Activated CD4-positive, alpha-beta memory T cell treated with anti-CD3 and anti-CD28 coated beads, Interleukin-2, amount 10 ng/mL, durations not matched to agents 7 days and 5 days (primary cell): ENCODE measurements around the gene PRKCB. TPM values are rescaled to one million over a fixed set of nuclear protein-coding genes. Genes with fewer than 3 reads are reported as not detected.

Experiments used
- CTCF ChIA-PET: fragments of 350-600 bp; sonication (Branson Sonifier 250); formaldehyde crosslinking; loops from one replicate; lab custom pipeline; 2021; ENCODE audit warnings: antibody characterized with exemption, inconsistent platforms; lab: Charles Lee
- POLR2A ChIA-PET: fragments of 350-600 bp; sonication (Branson Sonifier 250); formaldehyde crosslinking; loops from one replicate; lab custom pipeline; 2021; ENCODE audit warnings: antibody characterized with exemption; lab: Charles Lee
- DNase-seq: peaks from one replicate; pipeline ENCODE4 v3.0.0-alpha.2; 2020
- H3K27ac Mint-ChIP-seq: one replicate; pipeline ENCODE4 v1.8.0; 2021; ENCODE audit warnings: mild to moderate bottlenecking, mixed read lengths
- H3K27me3 Mint-ChIP-seq: one replicate; pipeline ENCODE4 v1.8.0; 2021; ENCODE audit warnings: mixed read lengths
- H3K36me3 Mint-ChIP-seq: one replicate; pipeline ENCODE4 v1.8.0; 2021; ENCODE audit warnings: low read depth, mixed read lengths
- H3K4me1 Mint-ChIP-seq: one replicate; pipeline ENCODE4 v1.8.0; 2021; ENCODE audit warnings: mixed read lengths
- H3K4me3 Mint-ChIP-seq: one replicate; pipeline ENCODE4 v1.8.0; 2021; ENCODE audit warnings: mild to moderate bottlenecking, mixed read lengths
- H3K9me3 Mint-ChIP-seq: one replicate; pipeline ENCODE4 v1.8.0; 2021; ENCODE audit warnings: mixed read lengths
- total RNA-seq, 2 experiments: library from RNA; stranded (reverse); gene quantifications; one replicate each; pipeline ENCODE4 v1.2.3, GENCODE V29; 2021

PRKCB gene
- total RNA-seq, 2 experiments from 2014 or later: 77.3 to 81.4 TPM

DNA sequence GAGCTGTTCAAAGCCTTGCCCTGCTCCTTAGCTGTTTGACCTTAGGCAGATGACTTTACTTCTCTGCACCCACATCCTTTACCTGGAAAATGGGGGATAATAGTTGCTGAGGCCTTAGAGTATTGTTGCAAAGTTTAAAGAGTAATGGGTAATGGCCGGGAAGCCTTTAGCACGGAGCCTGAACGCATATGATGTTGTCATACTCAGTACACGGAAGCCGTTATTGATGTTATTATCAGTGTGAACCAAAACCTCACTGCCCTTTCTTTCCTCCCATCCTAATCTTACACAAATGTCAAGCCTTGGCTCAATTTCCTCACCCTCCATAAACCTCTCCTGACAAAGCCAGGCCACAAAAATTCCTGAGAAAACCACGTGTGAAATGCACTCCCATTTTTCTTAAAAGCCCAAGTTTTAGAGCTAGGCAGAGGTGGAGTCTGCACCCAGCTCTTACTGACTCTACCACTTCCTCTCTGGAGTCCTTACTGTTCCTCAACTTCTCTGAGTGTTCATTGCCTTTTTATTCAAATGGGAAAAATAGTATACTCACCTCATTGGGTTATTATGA, 353.1 kb downstream of the PRKCB start:
- Mint-ChIP-seq H3K36me3 (peaks cover 47% of the 10 kb centered on the region), H3K9me3 (no peaks in the 10 kb centered on the region), H3K4me1 (peaks cover 53% of the 10 kb centered on the region), H3K4me3 (no peak overlapping the region), H3K27me3 (no peaks in the 10 kb centered on the region), H3K27ac (peak overlapping the region; percentile 87)
- DNase-seq: no peak
- ChIA-PET CTCF (interaction anchor here (0.8 to 2.7 kb wide), 3 partner anchors 64 to 147 kb away, joined by 3 to 9 read pairs (median 3); no protein-coding TSS in a partner anchor), POLR2A (interaction anchor here (0.7 kb wide), 1 partner anchor 24 kb away, joined by 3 read pairs; no protein-coding TSS in a partner anchor)

DNA sequence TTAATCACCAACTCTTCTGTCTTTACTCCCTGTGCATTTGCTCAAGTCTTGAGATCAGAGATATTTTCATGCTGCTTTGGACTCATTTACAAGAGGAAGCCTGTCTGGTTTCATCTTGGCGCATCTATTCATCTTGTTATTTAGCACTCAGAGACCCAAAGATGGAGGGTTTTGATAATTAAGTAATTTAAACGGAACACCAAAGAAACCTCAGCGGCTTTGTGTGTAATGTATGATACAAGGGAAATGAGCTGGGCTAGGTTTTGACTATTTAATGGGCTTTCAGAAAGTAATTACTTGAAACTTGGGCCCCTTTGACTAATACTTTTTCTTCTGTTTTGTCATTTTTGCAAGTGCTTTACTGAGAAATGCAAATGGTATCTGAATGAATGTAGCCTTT, 354.2 kb downstream of the PRKCB start:
- no peaks in the 10 kb centered on the region for H3K27me3 Mint-ChIP-seq
- POLR2A ChIA-PET: no interaction called here
- H3K36me3 Mint-ChIP-seq: peaks cover 47% of the 10 kb centered on the region

DNA sequence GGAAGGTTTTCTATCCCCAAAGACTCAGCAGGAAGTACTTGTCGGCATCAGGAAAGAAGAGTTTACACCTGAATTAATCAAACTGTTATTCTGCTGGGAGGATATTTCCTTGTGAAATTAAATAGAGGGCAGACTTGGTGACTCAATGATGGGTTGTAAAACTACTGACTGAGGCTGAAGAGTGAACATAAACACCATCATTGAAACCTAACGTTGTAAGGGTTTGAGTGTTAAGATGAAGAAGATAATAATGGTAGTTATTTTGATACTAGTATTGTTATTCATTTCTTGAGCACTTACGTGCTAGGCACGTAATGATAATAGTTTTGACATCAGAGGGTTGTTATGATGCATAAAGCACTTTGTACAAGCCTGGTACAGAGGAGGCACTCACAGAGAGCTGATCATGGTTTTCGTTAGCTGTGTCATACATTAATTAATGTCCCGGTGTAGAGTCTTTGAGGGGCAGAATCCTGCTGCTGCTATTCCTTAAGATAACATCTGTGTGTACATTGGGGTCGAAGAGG, 356.2 kb downstream of the PRKCB start:
- CTCF ChIA-PET: interaction anchor here (0.6 kb wide), 1 partner anchor 24 kb away, joined by 3 read pairs; no protein-coding TSS in a partner anchor
- H3K4me1 Mint-ChIP-seq: peaks cover 60% of the 10 kb centered on the region
- H3K9me3 Mint-ChIP-seq: no peaks in the 10 kb centered on the region
- DNase-seq: no peak
- H3K27ac Mint-ChIP-seq: peak overlapping the region; percentile 37
- POLR2A ChIA-PET: no interaction called here
- H3K36me3 Mint-ChIP-seq: peaks cover 45% of the 10 kb centered on the region
- H3K4me3 Mint-ChIP-seq: no peak overlapping the region
- H3K27me3 Mint-ChIP-seq: no peaks in the 10 kb centered on the region

More for the DNA sequence above, 354.2 kb downstream of the PRKCB start:
- H3K4me3 Mint-ChIP-seq: no peak overlapping the region
- CTCF ChIA-PET: interaction anchor here (2.7 kb wide), 1 partner anchor 63 kb away, joined by 9 read pairs; no protein-coding TSS in a partner anchor
- H3K9me3 Mint-ChIP-seq: no peaks in the 10 kb centered on the region
- peak overlapping the region; percentile 87 for H3K27ac Mint-ChIP-seq
- H3K4me1 Mint-ChIP-seq: peaks cover 53% of the 10 kb centered on the region
- no peak for DNase-seq

DNA sequence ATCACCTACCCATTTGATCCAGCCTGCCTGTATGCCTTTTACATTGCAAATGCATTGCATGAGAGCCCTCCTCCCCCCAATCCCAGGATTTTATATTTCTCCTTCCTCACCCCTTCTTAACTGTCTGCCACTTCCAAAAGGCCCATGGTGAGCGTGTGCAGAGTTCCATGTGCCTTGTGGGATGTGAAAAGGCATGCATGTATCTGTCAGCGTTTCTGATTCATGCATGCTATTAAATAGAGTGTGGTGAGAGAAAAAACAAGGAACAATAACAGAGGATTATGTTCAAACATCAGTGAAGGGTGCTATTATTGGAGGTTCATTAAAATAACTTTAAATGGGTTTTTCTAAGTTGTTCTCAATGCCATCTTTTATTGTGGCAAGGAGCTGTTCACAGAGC, 359.4 kb downstream of the PRKCB start:
- Mint-ChIP-seq H3K27me3 (no peaks in the 10 kb centered on the region), H3K36me3 (peaks cover 51% of the 10 kb centered on the region), H3K9me3 (no peaks in the 10 kb centered on the region), H3K4me3 (no peak overlapping the region), H3K27ac (no peak overlapping the region), H3K4me1 (peaks cover 29% of the 10 kb centered on the region)
- POLR2A ChIA-PET: no interaction called here
- CTCF ChIA-PET: no interaction called here
- DNase-seq: no peak

DNA sequence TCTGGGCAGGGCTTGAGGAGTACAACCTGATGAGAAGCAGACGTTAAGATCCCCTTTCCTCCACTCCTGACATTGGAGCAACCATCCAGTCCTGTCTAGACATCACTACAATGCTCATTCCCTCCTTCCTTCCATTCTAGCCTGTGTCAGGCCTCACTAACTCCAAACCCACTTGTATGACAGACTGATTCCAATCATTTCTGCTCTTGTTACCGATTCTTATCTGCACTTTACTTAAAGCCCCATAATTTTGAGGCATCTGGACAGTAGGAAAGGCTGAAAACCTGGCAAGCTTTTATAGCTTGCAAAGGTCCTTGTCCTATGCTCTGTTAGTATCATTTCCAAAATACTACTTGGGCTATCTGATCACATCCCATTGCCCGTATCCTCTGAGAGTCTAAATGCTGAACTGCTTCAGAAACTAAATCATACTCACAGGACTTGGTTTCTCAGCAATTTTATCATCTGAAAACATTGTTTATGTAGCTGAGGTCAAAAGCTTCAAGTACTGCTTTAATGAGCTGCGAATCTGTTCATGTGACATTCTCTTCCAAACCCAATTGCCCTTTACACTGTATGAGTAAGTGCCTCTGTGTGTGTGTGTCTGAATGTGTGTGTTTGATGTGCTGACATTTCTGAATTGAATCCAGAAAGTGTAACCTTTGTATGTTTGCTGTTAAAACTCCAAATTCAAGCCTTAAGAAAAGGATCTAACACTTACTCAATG, 363.2 kb downstream of the PRKCB start:
- Mint-ChIP-seq H3K4me3 (no peak overlapping the region), H3K27ac (no peak overlapping the region), H3K9me3 (no peaks in the 10 kb centered on the region), H3K27me3 (no peaks in the 10 kb centered on the region), H3K4me1 (peaks cover 8% of the 10 kb centered on the region), H3K36me3 (peaks cover 45% of the 10 kb centered on the region)
- DNase-seq: no peak
- ChIA-PET CTCF (no interaction called here), POLR2A (no interaction called here)

DNA sequence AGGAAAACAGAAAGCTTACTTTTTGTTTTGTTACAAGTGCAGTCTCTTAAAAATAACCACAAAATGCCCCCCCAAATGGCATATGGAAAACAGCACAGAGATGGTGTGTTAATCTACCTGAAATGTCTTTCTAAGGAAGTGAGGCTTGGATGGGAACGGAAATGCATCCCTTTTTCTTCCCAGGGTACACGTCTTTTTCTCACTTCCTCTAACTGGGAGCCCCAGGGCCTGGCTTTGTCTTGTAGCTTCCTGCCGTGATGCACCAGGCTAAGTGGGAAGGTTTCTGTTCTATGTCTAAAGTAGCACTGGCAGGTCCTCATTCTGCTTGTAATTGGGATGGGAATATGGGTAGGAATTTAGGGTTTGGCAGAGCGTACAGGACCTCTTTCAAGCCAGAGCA, 367.9 kb downstream of the PRKCB start:
- H3K36me3 Mint-ChIP-seq: peaks cover 28% of the 10 kb centered on the region
- CTCF ChIA-PET: no interaction called here

DNA sequence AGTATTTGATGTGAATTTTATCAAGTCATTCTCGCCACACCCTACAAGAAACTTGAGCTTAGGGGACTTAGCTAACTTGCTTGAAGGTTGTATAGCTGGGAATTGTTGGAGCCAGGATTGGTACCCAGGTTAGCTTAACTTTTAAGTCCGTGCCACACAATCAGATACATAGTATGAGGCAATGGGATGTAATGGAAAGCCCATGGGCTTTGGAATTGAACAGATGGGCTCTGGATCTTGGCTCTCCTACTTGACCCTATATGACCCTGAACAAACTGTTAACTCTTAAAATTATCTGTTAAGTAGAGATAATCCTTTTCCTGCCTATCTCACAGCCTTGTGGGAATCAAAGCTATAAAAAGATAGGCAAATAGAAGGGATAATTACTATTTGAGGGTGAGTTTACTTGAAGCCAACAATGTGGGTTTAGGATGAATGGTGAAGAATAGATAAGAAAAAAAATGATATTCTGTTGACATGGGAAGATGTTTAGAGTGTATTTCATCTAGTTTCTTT, 368.4 kb downstream of the PRKCB start:
- ChIA-PET POLR2A (no interaction called here), CTCF (no interaction called here)
- no peak for DNase-seq
- peaks cover 24% of the 10 kb centered on the region for H3K36me3 Mint-ChIP-seq
- no peaks in the 10 kb centered on the region for H3K27me3 Mint-ChIP-seq
- no peak overlapping the region for H3K27ac Mint-ChIP-seq
- H3K4me3 Mint-ChIP-seq: no peak overlapping the region
- peaks cover 1% of the 10 kb centered on the region for H3K4me1 Mint-ChIP-seq
- no peaks in the 10 kb centered on the region for H3K9me3 Mint-ChIP-seq

More for the DNA sequence above, 367.9 kb downstream of the PRKCB start:
- no peak overlapping the region for H3K27ac Mint-ChIP-seq
- H3K27me3 Mint-ChIP-seq: no peaks in the 10 kb centered on the region
- no peaks in the 10 kb centered on the region for H3K9me3 Mint-ChIP-seq
- no peak for DNase-seq
- POLR2A ChIA-PET: no interaction called here
- H3K4me1 Mint-ChIP-seq: peaks cover 1% of the 10 kb centered on the region
- no peak overlapping the region for H3K4me3 Mint-ChIP-seq

DNA sequence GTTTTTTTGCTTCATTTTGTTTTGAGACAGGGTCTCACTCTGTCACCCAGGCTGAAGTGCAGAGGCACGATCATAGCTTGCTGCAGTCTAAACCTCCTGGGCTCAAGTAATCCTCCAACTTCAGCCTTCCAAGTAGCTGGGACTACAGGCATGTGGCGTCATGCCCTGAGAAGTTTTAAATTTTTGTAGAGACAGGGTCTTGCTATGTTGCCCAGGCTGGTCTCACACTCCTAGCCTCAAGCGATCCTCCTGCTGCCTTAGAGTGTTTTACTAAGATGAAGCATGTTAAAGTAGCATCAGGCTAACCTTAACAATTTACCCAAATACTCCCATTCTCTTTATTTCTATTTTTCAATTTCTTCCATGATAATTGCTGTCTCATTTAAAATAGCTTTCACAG, 371.1 kb downstream of the PRKCB start:
- peaks cover 1% of the 10 kb centered on the region for H3K4me1 Mint-ChIP-seq
- H3K36me3 Mint-ChIP-seq: peaks cover 22% of the 10 kb centered on the region
- ChIA-PET CTCF (no interaction called here), POLR2A (no interaction called here)
- H3K27me3 Mint-ChIP-seq: no peaks in the 10 kb centered on the region
- no peak for DNase-seq
- no peak overlapping the region for H3K4me3 Mint-ChIP-seq
- H3K9me3 Mint-ChIP-seq: no peaks in the 10 kb centered on the region
- no peak overlapping the region for H3K27ac Mint-ChIP-seq

DNA sequence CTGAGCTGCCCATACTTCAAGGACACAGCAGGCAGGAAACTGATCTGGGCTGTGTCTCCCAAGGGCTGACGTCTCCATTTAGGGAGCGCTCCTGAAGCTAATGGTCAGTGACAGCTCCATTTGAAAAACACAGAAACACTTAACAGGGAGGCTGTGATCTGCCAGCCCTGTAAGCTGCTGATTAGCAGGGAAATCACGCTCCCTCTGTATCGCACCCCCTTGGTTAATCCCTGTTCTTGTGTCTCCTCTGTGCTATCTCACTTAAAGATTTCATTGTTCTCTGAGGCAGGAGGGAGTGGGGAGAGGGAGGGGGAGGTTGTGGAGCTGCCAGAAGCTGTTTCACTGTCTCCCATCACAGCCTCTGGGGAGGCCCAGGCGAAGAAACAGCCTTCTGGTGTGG, 372.9 kb downstream of the PRKCB start:
- H3K36me3 Mint-ChIP-seq: peaks cover 9% of the 10 kb centered on the region

DNA sequence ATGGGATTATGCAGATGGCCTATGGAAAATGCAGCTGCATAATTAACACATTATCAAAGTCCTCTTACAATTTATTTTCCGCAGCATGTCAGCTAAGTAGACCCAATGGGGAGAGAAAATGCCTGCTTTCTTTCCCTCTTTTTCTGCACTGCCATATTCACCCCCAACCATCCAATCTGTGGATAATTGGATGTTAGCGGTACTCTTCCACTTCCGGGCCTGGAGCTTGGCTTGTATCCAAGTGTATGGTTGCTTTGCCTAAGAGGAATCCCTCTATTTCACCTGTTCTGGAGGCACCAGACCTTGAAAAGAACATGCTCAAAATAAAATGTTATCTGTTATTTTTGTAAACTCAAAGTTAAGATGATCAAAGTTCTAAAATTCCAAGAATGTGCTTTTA, 379.2 kb downstream of the PRKCB start:
- Mint-ChIP-seq H3K27ac (no peak overlapping the region), H3K4me3 (no peak overlapping the region), H3K27me3 (no peaks in the 10 kb centered on the region), H3K4me1 (no peaks in the 10 kb centered on the region), H3K36me3 (peaks cover 21% of the 10 kb centered on the region), H3K9me3 (no peaks in the 10 kb centered on the region)
- POLR2A ChIA-PET: no interaction called here
- CTCF ChIA-PET: interaction anchor here (0.7 kb wide), 1 partner anchor 23 kb away, joined by 3 read pairs; no protein-coding TSS in a partner anchor
- no peak for DNase-seq

More for the DNA sequence above, 372.9 kb downstream of the PRKCB start:
- no peaks in the 10 kb centered on the region for H3K4me1 Mint-ChIP-seq
- POLR2A ChIA-PET: no interaction called here
- H3K4me3 Mint-ChIP-seq: no peak overlapping the region
- no peak overlapping the region for H3K27ac Mint-ChIP-seq
- no peak for DNase-seq
- CTCF ChIA-PET: interaction anchor here (1.1 to 1.2 kb wide), 2 partner anchors 44 to 166 kb away, joined by 3 to 5 read pairs; no protein-coding TSS in a partner anchor
- no peaks in the 10 kb centered on the region for H3K9me3 Mint-ChIP-seq
- H3K27me3 Mint-ChIP-seq: no peaks in the 10 kb centered on the region

DNA sequence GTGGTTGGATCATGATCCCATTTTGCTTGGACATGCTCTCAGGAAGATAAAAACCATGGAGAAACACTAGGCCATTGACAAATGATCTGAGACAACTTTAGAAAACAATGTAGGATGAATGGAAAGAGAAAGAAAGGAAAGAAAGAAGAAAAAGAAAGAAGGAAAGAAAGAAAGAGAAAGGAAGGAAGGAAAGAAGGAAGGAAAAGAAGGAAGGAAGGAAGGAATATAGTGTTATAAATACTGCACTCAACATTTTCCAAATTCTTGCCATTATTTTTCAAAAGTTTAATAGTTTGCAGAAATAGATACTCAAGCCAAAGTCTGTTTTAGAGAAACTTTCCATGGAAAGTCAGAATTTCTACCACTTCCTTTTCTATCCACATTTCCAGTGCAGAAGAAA, 381.2 kb downstream of the PRKCB start:
- H3K4me3 Mint-ChIP-seq: no peak overlapping the region
- H3K4me1 Mint-ChIP-seq: no peaks in the 10 kb centered on the region
- CTCF ChIA-PET: no interaction called here
- POLR2A ChIA-PET: no interaction called here
- no peak overlapping the region for H3K27ac Mint-ChIP-seq
- H3K36me3 Mint-ChIP-seq: peaks cover 34% of the 10 kb centered on the region
- no peaks in the 10 kb centered on the region for H3K27me3 Mint-ChIP-seq
- H3K9me3 Mint-ChIP-seq: peaks cover 2% of the 10 kb centered on the region
- no peak for DNase-seq

DNA sequence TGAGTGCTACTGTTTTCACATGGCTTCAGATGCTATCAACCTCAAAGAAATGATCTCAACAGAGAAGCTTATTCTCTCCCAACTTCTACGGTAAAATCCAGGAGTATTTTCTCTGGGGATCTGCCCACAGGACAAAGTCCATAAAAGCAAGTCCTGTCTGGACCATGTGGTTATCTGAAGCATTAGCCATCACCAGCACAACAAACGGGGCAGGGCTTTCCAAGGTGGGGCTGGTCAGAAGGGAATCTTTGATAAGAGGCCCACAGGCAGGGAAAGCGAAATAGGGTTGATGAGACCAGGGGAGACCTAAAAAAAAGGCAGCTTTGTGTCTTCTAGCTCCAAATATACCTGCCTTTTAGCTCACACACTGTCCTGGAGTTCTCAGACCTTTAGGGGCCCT, 381.7 kb downstream of the PRKCB start:
- CTCF ChIA-PET: no interaction called here
- Mint-ChIP-seq H3K27me3 (no peaks in the 10 kb centered on the region), H3K36me3 (peaks cover 36% of the 10 kb centered on the region), H3K4me3 (no peak overlapping the region), H3K9me3 (peaks cover 2% of the 10 kb centered on the region), H3K4me1 (no peaks in the 10 kb centered on the region), H3K27ac (no peak overlapping the region)
- no peak for DNase-seq
- POLR2A ChIA-PET: no interaction called here

DNA sequence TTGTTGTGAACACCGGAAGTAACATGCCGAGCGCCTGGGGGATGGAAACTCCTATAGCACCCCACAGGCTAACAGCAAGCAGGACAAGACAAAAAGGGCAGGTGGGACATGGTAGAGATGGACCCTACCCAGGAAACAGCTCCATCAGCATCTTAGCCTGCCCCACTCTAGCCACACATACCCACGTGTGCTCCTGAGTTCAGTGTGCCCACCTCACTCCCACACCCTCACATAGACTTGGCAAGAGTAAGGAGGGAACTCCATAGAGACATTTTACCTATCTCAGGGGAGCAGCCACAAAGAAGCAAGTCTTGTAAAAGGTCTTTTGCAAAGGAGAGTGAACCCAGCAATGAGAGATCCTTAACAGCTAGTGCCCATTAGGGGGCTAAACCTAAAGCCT, 382.5 kb downstream of the PRKCB start:
- no peak for DNase-seq
- ChIA-PET POLR2A (no interaction called here), CTCF (no interaction called here)
- H3K27ac Mint-ChIP-seq: no peak overlapping the region
- no peaks in the 10 kb centered on the region for H3K27me3 Mint-ChIP-seq
- H3K36me3 Mint-ChIP-seq: peaks cover 34% of the 10 kb centered on the region
- no peaks in the 10 kb centered on the region for H3K4me1 Mint-ChIP-seq
- no peak overlapping the region for H3K4me3 Mint-ChIP-seq
- H3K9me3 Mint-ChIP-seq: peaks cover 2% of the 10 kb centered on the region
